Esophagus squamous epithelium (tissue), 4 donors: Measurements from ENCODE around the gene CA10.

Source experiments
- CTCF ChIP-seq, 6 experiments: fragments of 450-650 bp in 4 of 6; fragments of 200-600 bp in 2 of 6; sonication (generic) in 2 of 6; IDR thresholded peaks; one replicate each; pipeline ENCODE4 v1.5.1; 2016 to 2019; ENCODE audit warnings: antibody characterized with exemption in 6 of 6, mild to moderate bottlenecking in 4 of 6, moderate library complexity in 4 of 6
- POLR2A ChIP-seq, 4 donors: fragments of 450-650 bp; IDR thresholded peaks; one replicate each; pipeline ENCODE4 v1.6.1; 2017; ENCODE audit warnings: antibody characterized with exemption in 4 of 4, mild to moderate bottlenecking in 4 of 4, moderate library complexity in 3 of 4

GRCh38 chr17:52106638-52107261, 51.8 kb downstream of the CA10 start:
- no peak for TF ChIP-seq POLR2A (IDR thresholded peaks at IDR 0.05)
- TF ChIP-seq CTCF (IDR thresholded peaks at IDR 0.05) = peak; percentile 34 to 69 (median 56)
